ENCODE results near the gene NAE1. TPM values are rescaled to one million over a fixed set of nuclear protein-coding genes. Genes with fewer than 3 reads are reported as not detected.

NAE1 gene
- total RNA-seq, 1 donor from 2014 or later = 65.0 TPM

DNA sequence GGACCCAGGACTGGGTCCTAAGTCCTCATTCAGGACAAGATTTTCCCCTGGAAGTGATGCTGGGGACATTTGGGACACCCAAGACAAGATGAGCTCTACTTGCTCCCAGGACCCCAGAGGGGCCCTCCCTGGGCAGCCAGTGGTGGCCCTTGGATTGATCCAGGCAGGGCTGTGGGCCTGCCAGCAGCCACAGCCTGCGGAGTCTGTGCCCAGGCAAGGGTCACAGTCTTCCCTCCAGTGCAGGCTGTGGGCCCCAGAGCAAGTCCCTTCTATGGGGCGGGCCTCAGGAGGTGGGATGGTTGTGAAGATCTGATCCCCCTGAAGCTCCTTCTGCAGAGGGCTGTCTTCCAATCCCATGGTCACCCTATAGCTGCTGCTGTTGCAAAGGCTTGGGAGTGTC lies 26.0 kb upstream of the NAE1 start:
- H3K9me3 Mint-ChIP-seq (ENCODE audit: unreplicated experiment) = no peaks in the 10 kb centered on the region
- peaks cover 11% of the 10 kb centered on the region for H3K4me1 Mint-ChIP-seq (ENCODE audit: unreplicated experiment)
- no peaks in the 10 kb centered on the region for H3K27me3 Mint-ChIP-seq (ENCODE audit: unreplicated experiment)
- no peak overlapping the region for H3K4me3 Mint-ChIP-seq (ENCODE audit: unreplicated experiment)
- no peak overlapping the region for H3K27ac Mint-ChIP-seq (ENCODE audit: unreplicated experiment)
- no peaks in the 10 kb centered on the region for H3K36me3 Mint-ChIP-seq (ENCODE audit: unreplicated experiment)
- no peak for DNase-seq (ENCODE audit: extremely low spot score, unreplicated experiment)
- TF ChIP-seq, protein P1, sequence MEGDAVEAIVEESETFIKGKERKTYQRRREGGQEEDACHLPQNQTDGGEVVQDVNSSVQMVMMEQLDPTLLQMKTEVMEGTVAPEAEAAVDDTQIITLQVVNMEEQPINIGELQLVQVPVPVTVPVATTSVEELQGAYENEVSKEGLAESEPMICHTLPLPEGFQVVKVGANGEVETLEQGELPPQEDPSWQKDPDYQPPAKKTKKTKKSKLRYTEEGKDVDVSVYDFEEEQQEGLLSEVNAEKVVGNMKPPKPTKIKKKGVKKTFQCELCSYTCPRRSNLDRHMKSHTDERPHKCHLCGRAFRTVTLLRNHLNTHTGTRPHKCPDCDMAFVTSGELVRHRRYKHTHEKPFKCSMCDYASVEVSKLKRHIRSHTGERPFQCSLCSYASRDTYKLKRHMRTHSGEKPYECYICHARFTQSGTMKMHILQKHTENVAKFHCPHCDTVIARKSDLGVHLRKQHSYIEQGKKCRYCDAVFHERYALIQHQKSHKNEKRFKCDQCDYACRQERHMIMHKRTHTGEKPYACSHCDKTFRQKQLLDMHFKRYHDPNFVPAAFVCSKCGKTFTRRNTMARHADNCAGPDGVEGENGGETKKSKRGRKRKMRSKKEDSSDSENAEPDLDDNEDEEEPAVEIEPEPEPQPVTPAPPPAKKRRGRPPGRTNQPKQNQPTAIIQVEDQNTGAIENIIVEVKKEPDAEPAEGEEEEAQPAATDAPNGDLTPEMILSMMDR (IDR thresholded peaks at IDR 0.05) = no peak

DNA sequence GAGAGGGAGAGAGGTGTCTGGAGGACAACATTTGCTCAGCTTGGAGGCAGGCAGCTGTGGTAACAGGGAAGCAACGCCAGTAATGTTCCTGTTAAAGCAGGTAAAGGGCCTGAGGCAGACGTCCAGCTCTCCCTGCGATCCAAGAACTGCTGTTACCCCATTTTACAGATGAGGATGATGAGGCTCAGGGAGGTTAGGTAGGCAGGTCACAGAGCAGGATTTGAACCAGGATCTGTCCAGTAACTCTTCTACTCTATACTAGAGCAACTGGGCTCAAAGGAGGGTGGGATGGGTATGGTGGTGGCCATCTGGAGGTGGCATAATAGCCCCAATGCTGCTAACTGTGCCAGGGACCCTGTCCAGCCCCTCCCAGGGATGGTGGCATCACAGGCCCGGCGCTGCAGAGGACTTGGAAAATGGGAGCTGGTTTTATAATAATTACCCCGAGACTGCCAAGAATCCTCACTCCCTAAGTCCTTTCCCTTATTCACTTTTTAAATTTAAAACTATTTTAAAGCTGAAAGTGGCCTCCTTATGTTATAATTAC lies 25.5 kb upstream of the NAE1 start:
- no peak overlapping the region for H3K27ac Mint-ChIP-seq (ENCODE audit: unreplicated experiment)

DNA sequence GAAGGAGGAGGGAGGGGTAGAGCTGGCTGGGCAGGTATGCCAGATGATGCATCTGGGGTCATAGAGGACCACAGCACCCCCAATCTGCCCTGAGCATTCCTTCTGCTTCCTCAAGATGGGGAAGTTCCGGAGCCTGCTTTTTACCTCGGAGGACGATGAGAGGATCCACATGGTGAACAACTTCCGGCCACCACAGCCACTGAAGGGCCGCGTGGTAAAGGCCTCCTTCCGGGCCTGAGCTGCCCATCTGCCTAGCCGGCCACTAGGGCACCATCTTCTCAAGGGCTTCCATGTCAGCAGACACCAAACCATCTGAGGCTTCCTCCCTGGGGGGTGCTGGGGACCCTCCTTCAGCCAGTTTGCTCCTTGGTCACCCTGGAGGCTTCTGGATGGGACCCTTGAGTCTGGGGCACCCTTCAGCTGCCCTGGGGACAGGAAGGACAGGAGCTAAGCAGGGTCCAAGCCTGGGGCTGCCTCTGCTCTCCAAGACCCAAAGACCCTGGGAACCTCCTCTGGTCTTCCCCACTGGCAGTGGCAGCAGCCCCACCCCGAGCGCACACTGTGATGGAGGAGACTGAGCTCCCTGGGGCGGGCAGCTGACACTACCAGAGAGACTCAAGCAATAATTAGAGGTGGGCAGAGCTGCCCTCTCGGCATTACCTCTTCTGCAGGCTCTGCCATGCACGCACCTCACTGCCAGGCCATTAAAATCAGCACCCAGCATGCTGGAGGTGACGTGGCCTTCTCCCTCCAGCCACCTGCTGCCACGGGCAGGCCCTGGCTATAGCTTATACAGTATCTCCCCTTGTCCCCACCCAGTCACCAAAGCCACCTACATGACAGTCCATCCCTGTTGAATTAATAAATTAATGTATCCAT lies 22.7 kb upstream of the NAE1 start:
- no peaks in the 10 kb centered on the region for H3K27me3 Mint-ChIP-seq (ENCODE audit: unreplicated experiment)
- H3K4me3 Mint-ChIP-seq (ENCODE audit: unreplicated experiment) = no peak overlapping the region
- DNase-seq (ENCODE audit: extremely low spot score, unreplicated experiment) = no peak
- H3K27ac Mint-ChIP-seq (ENCODE audit: unreplicated experiment) = no peak overlapping the region
- no peaks in the 10 kb centered on the region for H3K4me1 Mint-ChIP-seq (ENCODE audit: unreplicated experiment)
- no peaks in the 10 kb centered on the region for H3K9me3 Mint-ChIP-seq (ENCODE audit: unreplicated experiment)
- TF ChIP-seq, protein P1 (IDR thresholded peaks at IDR 0.05) = no peak
- no peaks in the 10 kb centered on the region for H3K36me3 Mint-ChIP-seq (ENCODE audit: unreplicated experiment)

More for the DNA sequence above, 25.5 kb upstream of the NAE1 start:
- Mint-ChIP-seq H3K4me1 (ENCODE audit: unreplicated experiment) (peaks cover 11% of the 10 kb centered on the region), H3K4me3 (ENCODE audit: unreplicated experiment) (no peak overlapping the region), H3K9me3 (ENCODE audit: unreplicated experiment) (no peaks in the 10 kb centered on the region), H3K27me3 (ENCODE audit: unreplicated experiment) (no peaks in the 10 kb centered on the region), H3K36me3 (ENCODE audit: unreplicated experiment) (no peaks in the 10 kb centered on the region)
- TF ChIP-seq, protein P1 (IDR thresholded peaks at IDR 0.05) = no peak
- no peak for DNase-seq (ENCODE audit: extremely low spot score, unreplicated experiment)

DNA sequence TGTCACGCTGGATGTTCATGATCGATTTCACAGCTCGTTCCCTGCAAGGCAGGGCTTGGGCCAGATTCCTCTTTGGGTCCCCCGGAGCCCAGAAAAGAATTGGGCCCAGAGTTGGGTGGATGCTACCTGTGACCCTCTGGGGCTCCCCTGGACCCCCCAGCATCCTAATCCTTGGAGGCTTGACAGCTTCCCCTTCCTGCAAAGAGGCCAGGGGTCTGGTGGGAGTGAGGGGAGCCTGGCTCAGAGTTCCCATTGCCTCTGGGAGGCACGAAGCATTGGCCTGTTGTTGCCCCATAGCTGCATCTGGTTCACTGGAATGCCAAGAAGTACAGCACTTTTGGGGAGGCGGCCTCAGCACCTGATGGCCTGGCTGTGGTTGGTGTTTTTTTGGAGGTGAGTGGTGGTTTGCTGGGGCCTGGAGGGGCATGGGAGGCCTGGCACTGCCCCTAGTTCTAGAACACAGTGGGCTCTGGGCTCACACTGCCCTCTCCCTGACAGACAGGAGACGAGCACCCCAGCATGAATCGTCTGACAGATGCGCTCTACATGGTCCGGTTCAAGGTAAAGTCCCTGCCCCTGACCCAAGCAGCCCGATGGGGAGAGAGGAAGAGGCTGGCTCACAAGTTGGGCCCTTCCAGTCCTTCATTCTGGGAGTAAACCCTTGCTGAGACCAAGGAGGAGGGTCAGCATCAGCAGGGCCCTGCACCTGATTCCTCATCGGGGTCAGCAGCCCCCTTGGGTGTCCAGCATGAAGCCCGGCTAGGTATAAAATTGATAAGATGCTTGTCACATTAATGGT lies 20.6 kb upstream of the NAE1 start:
- TF ChIP-seq, protein P1 (IDR thresholded peaks at IDR 0.05) = no peak
- H3K4me1 Mint-ChIP-seq (ENCODE audit: unreplicated experiment) = no peaks in the 10 kb centered on the region
- no peak overlapping the region for H3K27ac Mint-ChIP-seq (ENCODE audit: unreplicated experiment)
- no peaks in the 10 kb centered on the region for H3K9me3 Mint-ChIP-seq (ENCODE audit: unreplicated experiment)
- no peaks in the 10 kb centered on the region for H3K36me3 Mint-ChIP-seq (ENCODE audit: unreplicated experiment)
- peaks cover 14% of the 10 kb centered on the region for H3K27me3 Mint-ChIP-seq (ENCODE audit: unreplicated experiment)
- H3K4me3 Mint-ChIP-seq (ENCODE audit: unreplicated experiment) = no peak overlapping the region
- no peak for DNase-seq (ENCODE audit: extremely low spot score, unreplicated experiment)

All from osteocyte (in vitro differentiated cells).